HG03521 (cell line): ENCODE data around the gene CNTRL.
"Not testable (repeated sequence)": the region's sequence is repeated elsewhere in the genome, so short reads cannot be mapped to it uniquely, and the experiment has no call there.

ENCODE experiments used
- ATAC-seq: cut with Tn5 transposase; IDR thresholded peaks from one replicate; pipeline ENCODE4 v1.9.1; 2021; ENCODE audit warnings: mild to moderate bottlenecking, moderate library complexity; ENCODE audit not compliant: unreplicated experiment

The CNTRL gene

DNA sequence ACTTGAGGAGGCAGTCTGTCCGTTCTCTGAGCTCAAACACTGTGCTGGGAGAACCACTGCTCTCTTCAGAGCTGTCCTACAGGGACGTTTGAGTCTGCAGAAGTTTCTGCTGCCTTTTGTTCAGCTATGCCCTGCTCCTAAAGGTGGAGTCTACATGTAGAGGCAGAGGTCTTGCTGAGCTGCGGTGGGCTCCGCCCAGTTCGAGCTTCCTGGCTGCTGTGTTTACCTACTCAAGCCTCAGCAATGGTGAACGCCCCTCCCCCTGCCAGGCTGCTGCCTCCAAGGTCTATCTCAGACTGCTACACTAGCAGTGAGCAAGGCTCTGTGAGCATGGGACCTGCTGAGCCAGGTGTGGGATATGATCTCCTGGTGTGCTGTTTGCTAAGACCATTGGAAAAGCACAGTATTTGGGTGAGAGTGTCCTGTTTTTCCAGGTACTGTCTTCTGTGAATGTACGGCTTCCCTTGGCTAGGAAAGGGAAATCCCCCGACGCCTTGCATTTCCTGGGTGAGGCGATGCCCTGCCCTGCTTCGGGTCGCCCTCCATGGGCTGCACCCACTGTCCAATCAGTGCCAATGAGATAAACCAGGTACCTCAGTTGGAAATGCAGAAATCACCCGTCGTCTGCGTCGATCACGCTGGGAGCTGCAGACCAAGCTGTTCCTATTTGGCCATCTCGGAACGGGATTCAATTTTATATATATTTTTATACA, 58.5 kb downstream of the CNTRL start:
- ATAC-seq = no peak

DNA sequence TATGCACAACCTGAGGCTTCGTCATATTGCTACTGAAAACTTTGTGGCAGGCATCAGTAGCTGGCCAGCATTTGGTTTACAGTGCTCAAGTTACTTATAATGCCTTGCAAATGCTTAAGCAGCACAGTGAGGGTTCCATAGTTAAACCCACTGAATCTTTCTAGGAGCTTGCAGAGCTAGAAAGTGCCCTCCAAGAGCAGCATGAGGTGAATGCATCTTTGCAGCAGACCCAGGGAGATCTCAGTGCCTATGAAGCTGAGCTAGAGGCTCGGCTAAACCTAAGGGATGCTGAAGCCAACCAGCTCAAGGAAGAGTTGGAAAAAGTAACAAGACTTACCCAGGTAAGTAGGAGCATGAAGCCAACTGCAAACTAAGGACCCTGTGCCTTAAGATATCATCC, 60.9 kb downstream of the CNTRL start:
- no peak for ATAC-seq

DNA sequence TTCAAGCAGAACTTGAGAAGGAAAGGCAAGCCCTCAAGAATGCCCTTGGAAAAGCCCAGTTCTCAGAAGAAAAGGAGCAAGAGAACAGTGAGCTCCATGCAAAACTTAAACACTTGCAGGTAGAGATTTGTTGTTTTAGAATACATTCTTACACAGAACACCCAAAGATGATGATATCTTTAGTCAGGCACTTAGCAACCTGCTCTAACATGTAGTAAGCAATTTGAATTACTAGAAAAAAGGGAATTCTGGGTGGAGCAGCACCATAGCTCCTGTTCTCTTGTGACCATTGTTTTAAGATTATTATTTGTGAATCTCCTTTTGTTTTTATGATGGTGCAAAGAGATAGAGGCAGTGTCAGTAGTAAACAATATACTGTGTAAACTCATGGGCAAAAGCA, 63.8 kb downstream of the CNTRL start:
- no peak for ATAC-seq

DNA sequence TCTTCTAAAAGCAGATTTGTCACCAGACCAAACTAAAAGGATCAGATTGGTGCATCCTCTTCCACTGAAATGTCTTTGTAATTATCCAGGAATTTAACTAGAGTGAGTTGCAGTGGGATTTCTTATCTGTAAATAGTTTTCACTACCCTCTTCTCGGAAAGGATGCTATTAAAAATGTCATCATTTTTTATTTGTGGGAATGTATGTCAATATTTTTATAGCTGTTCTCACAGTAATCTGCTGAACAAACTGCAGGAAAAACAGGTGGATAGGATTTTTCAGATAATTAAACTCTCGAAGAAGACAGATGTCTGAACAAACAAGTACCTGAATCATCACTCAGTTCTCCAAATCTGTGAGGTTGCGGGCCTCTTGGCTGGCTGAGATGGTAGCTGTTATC, 64.2 kb downstream of the CNTRL start:
- no peak for ATAC-seq

DNA sequence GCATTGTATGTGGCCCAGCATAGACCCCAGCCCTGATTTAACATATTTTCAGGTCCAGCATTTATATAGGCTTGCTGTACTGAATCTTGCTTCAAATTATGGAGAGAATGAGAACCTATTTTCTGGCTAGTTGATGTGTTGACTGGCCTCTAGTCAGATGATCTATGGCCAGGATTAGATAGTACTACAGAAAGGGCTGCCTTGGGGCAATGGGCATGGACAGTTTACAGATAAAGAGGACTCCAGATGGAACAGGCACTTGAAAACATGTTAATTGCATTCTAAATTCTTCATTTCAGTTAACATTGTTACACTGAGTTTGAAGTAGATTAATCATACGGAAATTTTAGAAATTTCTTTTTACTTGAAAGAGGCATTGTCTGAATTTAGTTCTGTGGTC, 65.4 kb downstream of the CNTRL start:
- ATAC-seq = no peak

DNA sequence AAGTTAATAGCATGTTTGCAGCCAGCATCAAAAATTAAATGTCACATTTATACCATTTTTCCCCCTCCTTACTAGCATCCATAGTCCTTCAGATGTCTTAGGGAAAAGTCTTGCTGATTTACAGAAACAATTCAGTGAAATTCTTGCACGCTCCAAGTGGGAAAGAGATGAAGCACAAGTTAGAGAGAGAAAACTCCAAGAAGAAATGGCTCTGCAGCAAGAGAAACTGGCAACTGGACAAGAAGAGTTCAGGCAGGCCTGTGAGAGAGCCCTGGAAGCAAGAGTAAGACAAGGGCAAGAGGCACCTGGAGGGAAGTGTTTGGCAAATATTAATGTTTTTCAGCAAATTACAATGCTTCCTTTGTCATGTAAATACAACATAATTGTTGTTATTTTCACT, 66.6 kb downstream of the CNTRL start:
- ATAC-seq = no peak

DNA sequence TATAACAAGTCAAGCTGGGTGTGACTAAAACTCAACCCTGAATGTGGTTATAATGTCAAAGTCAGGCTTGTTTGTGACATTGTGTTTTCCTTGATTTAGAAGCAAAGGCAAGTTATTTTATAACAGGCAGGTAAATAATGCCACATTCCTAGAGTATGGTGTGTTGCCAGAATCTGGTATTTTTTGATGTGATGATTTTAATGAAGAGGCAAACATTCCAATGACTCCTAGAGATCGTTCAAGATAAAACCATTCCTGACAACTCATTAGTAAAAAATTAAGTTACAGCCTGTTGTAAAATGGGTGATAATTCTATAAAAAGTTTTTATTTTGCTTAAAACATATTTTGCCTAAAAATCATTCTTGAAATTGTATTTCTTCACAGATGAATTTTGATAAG, 67.0 kb downstream of the CNTRL start:
- ATAC-seq = no peak

DNA sequence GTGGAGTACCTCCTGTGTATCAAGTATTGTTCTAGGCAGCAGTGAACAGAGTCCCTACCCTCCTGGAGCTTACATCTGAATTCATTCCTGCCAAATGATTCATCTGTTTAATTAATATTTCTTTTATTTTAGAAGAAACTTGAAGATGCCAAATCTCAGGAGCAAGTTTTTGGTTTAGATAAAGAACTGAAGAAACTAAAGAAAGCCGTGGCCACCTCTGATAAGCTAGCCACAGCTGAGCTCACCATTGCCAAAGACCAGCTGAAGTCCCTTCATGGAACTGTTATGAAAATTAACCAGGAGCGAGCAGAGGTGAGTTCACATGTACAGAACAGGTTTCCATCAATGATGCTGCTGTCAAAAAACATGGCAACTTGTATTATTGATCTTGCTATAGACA, 69.0 kb downstream of the CNTRL start:
- no peak for ATAC-seq

DNA sequence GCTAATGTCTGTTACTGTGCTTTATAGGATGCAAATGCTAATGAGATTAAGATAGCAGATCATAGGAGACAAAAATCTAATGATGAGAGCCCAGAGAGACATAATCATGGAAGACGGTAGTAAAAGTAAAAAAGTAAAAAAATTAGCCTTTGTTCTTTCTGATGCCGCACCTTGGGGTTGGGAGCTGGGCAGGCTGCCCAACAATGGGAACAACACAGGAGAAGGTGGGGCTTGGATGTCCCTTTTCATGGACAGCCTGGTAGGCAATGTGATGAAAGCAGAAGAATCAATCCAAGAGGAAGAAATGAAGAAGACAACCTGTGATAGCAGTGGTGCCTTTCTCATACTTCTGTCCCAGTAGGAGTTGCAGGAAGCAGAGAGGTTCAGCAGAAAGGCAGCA, 69.7 kb downstream of the CNTRL start:
- ATAC-seq = no peak

DNA sequence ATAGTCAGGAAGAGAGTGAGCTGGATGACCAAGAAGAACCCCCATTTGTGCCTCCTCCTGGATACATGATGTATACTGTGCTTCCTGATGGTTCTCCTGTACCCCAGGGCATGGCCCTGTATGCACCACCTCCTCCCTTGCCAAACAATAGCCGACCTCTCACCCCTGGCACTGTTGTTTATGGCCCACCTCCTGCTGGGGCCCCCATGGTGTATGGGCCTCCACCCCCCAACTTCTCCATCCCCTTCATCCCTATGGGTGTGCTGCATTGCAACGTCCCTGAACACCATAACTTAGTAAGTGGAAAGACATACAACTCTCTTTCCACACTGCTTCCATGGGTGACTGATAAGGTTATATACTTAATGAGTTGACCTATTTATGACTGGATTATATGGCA, 75.4 kb downstream of the CNTRL start:
- ATAC-seq = no peak

DNA sequence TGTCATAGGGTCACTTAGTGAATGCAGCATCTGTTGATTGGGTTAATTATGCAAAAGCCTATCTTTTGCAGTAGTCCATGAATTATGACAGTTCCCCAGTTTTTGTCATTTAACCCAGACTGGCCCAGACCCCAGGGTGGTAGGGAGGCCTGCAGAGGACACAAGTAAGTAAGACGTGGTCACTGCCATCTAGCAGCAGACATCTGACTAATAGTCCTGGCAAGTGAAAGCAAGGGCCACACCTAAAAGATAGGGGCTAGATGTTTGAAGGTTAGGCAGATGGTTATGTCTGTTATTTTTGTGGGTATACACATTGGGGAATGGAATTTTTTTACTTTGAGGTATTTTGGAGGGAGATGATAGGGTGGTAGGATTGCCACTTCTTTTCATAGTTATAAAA, 78.9 kb downstream of the CNTRL start:
- no peak for ATAC-seq

DNA sequence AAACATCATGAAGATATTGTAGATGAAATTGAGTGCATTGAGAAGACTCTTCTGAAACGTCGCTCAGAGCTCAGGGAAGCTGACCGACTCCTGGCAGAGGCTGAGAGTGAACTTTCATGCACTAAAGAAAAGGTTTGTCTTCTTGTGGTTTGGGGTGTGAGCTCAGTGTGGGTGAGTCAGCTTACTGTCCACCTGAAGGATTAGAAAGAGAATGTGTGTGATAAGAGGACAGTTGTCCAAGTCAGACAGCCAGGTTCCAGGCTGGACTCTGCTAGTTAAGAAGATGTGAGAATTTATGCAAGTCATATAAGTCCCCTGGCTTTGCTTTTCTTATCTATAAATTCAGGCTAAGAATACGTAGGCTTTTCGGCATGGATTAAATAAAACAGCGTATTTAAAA, 80.0 kb downstream of the CNTRL start:
- ATAC-seq = no peak

DNA sequence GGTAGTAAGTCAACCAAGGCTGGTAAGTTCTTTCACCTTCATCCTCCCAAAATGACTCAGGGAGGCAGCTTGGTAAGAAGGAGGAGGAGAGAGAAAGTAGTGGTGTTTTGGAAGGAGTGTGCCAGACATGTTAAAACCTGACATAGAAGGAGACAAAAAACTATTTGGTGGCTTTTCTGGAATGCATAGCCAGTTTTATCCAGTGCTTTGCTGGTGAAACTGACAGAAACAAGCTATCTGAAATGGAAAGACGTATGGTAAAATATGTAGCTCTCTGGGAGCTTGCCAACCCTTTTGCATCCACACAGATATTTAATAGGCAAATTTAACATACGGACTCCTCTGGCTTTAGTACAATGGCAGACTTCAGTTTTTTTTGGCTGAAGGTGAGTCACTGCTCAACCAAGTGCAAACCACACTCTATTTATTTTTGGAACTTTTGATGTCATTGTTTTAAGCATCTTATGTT, 81.5 kb downstream of the CNTRL start:
- peak; percentile 78 for ATAC-seq

DNA sequence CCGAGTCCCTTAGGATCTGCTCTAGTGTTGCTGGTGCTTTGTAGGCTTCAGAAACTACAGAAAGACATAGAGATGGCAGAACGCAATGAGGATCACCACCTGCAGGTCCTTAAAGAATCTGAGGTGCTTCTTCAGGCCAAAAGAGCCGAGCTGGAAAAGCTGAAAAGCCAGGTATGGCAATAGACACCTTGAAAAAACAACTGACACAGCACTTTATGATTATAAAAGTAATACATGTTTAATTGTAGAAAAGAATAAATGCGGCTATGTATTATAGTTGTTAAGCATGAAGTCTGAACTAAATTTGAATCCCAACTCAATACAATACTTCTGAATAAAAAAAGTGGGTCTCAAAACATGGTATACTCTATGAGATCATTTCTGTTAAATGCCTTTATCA, 83.2 kb downstream of the CNTRL start:
- no peak for ATAC-seq

DNA sequence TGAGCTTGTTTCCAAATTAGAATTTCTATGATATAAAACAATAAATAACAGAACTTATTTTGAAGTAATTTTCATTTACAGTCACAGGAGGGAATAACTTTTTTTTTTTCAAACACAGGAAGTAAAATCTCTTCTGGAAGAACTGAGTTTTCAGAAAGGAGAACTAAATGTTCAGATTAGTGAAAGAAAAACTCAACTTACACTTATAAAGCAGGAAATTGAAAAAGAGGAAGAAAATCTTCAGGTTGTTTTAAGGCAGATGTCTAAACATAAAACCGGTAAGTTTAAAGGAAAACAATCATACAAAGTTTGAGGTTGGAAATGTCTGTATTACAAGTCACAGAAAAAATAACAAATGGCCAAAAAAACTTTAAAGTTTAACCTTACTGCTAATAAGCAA, 85.3 kb downstream of the CNTRL start:
- no peak for ATAC-seq

DNA sequence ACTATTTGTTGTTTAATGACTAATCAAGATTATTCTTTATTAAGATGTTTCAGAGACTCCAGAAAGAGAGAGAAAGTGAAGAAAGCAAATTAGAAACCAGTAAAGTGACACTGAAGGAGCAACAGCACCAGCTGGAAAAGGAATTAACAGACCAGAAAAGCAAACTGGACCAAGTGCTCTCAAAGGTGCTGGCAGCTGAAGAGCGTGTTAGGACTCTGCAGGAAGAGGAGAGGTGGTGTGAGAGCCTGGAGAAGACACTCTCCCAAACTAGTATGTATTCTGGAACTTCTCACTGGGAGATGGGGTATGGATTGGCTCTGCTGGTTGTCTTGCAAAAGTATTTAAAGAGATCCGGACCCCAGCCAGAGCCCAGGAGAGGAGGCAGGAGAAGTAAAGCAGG, 93.3 kb downstream of the CNTRL start:
- no peak for ATAC-seq

DNA sequence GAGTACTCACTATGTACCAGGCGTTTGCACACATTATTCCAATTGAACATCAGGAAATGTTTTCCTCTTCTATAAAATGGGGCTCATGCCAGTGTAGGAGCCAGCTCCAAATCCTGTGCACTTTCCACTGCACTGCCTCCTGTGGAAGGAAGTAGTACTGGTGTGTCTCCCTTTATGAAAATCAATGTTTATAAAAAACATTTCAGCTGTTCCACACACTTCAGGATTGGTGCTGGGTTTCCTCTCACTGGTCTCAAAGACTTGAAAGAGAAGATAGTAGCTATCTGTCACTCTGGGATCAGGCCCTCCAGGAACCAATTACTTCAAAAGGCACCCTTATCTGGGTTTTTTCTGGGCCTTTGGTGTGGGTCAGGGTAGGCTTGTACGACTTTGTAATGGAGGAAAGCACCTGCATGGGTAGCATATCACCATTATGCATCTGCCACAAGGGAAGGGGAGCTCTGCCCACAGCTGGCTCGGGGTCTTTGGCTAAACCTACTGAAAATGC, 94.4 kb downstream of the CNTRL start:
- no peak for ATAC-seq

DNA sequence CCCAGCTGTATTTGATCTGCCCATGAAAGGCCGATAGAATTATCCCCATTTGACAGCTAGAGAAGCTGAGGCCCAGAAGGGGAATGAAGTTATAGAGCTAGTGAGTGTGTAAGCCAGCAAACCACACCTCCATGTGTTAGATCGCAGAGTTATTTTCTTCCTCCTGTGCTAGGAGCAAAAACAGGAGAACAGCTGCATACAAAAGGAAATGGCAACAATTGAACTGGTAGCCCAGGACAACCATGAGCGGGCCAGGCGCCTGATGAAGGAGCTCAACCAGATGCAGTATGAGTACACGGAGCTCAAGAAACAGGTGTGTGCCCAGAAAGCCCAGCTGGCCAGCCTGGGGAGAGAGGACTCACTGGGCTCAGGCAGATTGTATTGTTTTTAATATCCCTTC, 96.5 kb downstream of the CNTRL start:
- no peak for ATAC-seq

DNA sequence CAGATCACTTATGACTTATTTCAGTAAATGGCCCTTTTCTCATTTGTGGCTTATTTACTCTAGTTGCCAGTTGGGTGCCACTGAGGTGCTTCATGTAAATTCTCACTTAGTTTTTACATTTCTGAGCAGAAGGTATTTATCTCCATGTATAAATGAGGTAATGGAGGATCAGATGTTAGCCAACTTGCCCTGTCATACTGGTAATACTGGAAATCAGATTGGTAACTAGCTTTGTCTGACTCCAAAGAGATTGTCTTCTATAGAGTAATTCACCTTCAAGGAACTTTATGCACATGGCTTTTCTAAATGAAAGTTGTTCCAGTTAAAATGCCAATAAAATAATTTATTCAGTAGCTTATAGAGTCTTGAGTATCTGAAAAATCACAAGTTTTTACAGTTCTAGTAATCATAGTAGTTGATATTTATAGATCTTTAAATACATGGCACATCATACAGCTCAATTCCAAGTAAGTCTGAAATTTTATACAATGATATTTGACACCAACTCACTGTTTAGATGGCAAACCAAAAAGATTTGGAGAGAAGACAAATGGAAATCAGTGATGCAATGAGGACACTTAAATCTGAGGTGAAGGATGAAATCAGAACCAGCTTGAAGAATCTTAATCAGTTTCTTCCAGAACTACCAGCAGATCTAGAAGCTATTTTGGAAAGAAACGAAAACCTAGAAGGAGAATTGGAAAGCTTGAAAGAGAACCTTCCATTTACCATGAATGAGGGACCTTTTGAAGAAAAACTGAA, 98.2 kb downstream of the CNTRL start:
- no peak for ATAC-seq

DNA sequence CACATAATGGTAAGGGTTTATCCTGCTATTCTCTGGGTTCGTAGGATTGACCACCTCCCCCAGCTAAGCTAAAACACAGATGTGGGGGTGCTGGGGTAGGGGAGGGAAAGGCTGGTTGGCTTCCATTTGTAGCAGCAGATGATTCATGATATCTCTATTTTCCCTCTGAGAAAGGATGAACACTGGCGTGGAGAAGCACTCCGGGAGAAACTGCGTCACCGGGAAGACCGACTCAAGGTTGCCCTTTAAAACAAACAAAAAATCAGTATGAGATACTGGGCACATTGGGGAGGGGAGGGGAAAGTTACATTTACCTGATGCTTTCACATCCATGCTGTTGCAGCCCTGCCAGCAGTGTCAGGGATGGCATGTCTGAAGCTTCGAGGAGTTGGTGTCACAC, 98.7 kb downstream of the CNTRL start:
- no peak for ATAC-seq

DNA sequence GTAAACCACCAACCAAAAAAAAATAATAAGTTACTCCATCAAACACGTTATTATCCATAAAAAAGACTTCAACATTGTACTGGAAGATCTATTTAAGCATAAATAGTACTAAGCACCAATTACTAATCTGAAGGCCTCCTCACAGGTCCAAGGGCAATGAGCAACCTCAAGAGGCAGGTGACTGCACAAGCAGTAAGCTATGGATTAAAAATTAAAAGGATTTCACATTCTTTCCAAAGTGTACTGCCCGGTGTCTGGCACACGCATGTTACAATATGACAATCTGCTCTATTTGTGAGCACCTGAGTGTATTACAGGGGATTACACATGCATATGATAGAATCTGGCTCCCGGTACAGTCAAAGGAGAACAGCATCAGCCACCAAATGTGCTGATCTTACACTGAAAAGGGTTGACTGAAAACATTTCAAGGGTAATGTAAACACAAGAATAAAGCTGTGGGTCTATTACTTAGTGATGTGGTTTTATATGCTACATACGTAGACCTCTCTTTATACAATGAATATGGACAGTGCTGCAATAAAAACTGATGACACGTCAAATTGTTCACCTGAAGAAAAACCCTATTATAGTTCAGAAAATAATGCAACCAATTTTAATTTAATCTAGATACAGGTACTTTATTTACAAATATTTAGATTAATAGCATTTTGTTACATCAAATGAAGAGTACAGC, 104.1 kb downstream of the CNTRL start:
- no peak for ATAC-seq

DNA sequence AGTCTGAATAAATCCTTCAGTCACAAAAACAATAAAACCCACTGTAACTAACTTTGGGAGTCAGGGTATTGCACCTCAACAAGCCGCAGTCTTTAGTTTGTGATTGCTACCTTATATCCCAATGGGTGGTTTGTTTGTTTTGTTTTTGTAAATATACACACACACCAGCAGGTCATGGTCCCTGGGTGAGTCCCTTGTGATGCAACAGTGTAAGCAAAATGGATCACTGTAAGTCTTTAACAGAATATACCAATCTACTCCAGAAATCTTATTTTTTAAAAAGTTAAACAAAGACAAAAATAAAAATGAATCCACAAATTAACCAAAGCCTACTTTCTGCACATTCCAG, 104.6 kb downstream of the CNTRL start:
- ATAC-seq = not testable (repeated sequence)
